Keratinocyte (primary cell): ENCODE measurements around the gene WNK2. TPM values are rescaled to one million over a fixed set of nuclear protein-coding genes. Genes with fewer than 3 reads are reported as not detected.
"Not testable (repeated sequence)": the region's sequence is repeated elsewhere in the genome, so short reads cannot be mapped to it uniquely, and the experiment has no call there.

ENCODE experiments used
- DNase-seq: peaks from one replicate; pipeline ENCODE4 v3.0.0-alpha.2; 2011; ENCODE audit warnings: low read depth, missing footprints, low spot score
- FAIRE-seq: peaks from 2 replicates; lab custom pipeline; 2011; peaks lifted over from hg19 to GRCh38; lab: Jason Lieb, UNC
- H2AFZ ChIP-seq: 2 replicates; pipeline ENCODE4 v1.6.0; 2012; ENCODE audit warnings: low read length, control low read depth, inconsistent platforms; ENCODE audit not compliant: control insufficient read depth
- H3K27ac ChIP-seq: 2 replicates; pipeline ENCODE4 v1.5.1; 2011; ENCODE audit warnings: low read length; ENCODE audit not compliant: control insufficient read depth, insufficient read depth
- H3K27me3 ChIP-seq: 3 replicates; pipeline ENCODE4 v1.6.0; 2011; ENCODE audit warnings: low read length; ENCODE audit not compliant: control insufficient read depth, insufficient read depth; ENCODE audit errors: extremely low read depth
- H3K36me3 ChIP-seq, 2 experiments: 2 replicates in 1 of 2; 3 replicates in 1 of 2; pipeline ENCODE4 v1.5.1; 2011; ENCODE audit warnings: low read length in 2 of 2, mild to moderate bottlenecking in 1 of 2; ENCODE audit not compliant: control insufficient read depth in 2 of 2, insufficient read depth in 2 of 2; ENCODE audit errors: extremely low read depth in 1 of 2
- H3K4me1 ChIP-seq: 3 replicates; pipeline ENCODE4 v1.5.1; 2011; ENCODE audit warnings: low read length; ENCODE audit not compliant: control insufficient read depth, insufficient read depth; ENCODE audit errors: extremely low read depth
- H3K4me2 ChIP-seq: 3 replicates; pipeline ENCODE4 v1.6.0; 2011; ENCODE audit warnings: low read depth, low read length; ENCODE audit not compliant: control insufficient read depth, insufficient read depth; ENCODE audit errors: extremely low read depth
- H3K4me3 ChIP-seq, 3 experiments: fragments of 200-600 bp in 1 of 3; sonication (generic) in 1 of 3; 2 replicates in 2 of 3; 3 replicates in 1 of 3; pipeline ENCODE4 v1.5.1; 2011 to 2016; ENCODE audit warnings: low read length in 3 of 3, mild to moderate bottlenecking in 3 of 3, control low read depth in 2 of 3, inconsistent platforms in 1 of 3, low read depth in 1 of 3, mixed read lengths in 1 of 3, mixed run types in 1 of 3, moderate library complexity in 1 of 3; ENCODE audit not compliant: control insufficient read depth in 2 of 3, insufficient read depth in 2 of 3; ENCODE audit errors: extremely low read depth in 1 of 3
- H3K79me2 ChIP-seq: 2 replicates; pipeline ENCODE4 v1.6.0; 2012; ENCODE audit warnings: low read length; ENCODE audit not compliant: control insufficient read depth, insufficient read depth
- H3K9ac ChIP-seq: 3 replicates; pipeline ENCODE4 v1.6.0; 2011; ENCODE audit warnings: low read length; ENCODE audit not compliant: control insufficient read depth, insufficient read depth; ENCODE audit errors: extremely low read depth
- H3K9me1 ChIP-seq: 3 replicates; pipeline ENCODE4 v1.6.0; 2011; ENCODE audit warnings: low read length; ENCODE audit not compliant: control insufficient read depth, insufficient read depth; ENCODE audit errors: extremely low read depth
- H3K9me3 ChIP-seq: 2 replicates; pipeline ENCODE4 v1.5.1; 2012; ENCODE audit warnings: low read depth, low read length; ENCODE audit not compliant: control insufficient read depth
- H4K20me1 ChIP-seq: 3 replicates; pipeline ENCODE4 v1.6.0; 2011; ENCODE audit warnings: low read length; ENCODE audit not compliant: control insufficient read depth, insufficient read depth; ENCODE audit errors: extremely low read depth
- EZH2 ChIP-seq: IDR thresholded peaks from one replicate; pipeline ENCODE4 v1.6.1; 2012; ENCODE audit warnings: inconsistent platforms, mild to moderate bottlenecking, low read length, moderate library complexity
- dilution Hi-C: fragments of 300-500 bp; cut with MboI; formaldehyde crosslinking; loops from one replicate; pipeline ENCODE4 v1.7.0; 2020; ENCODE audit warnings: low sequenced_read_pairs; ENCODE audit not compliant: extremely low pct_ligation_motif_present
- polyA plus RNA-seq, 5 experiments: library from polyadenylated mRNA; depleted of rRNA in 3 of 5; stranded (reverse) in 3 of 5; stranded (forward) in 1 of 5; unstranded in 1 of 5; fragments of >200 nt; gene quantifications; 1 replicate in 1 of 5; 2 replicates in 3 of 5; 3 replicates in 1 of 5; pipeline versions ENCODE4 v1.2.1 to v1.2.3, GENCODE V29; 2011 to 2012; ENCODE audit warnings: missing spikeins in 2 of 5, low read depth in 1 of 5, low replicate concordance in 1 of 5
- TF ChIP-seq, protein P1 (sequence below), 3 experiments: IDR thresholded peaks in 1 of 3; conservative IDR thresholded peaks in 1 of 3; optimal IDR thresholded peaks in 1 of 3; 2 replicates in 2 of 3; 3 replicates in 1 of 3; pipeline versions ENCODE3 to v1.5.1; 2011; ENCODE audit warnings: low read length in 3 of 3, mild to moderate bottlenecking in 3 of 3, moderate library complexity in 2 of 3, control low read depth in 1 of 3, inconsistent platforms in 1 of 3; ENCODE audit not compliant: insufficient read depth in 2 of 3; ENCODE audit errors: extremely low read depth in 1 of 3

Gene WNK2
- polyA plus RNA-seq, 1 donor (not counting 4 experiments of a cell fraction or from before 2014, with no cell fraction given), result not detected

DNA sequence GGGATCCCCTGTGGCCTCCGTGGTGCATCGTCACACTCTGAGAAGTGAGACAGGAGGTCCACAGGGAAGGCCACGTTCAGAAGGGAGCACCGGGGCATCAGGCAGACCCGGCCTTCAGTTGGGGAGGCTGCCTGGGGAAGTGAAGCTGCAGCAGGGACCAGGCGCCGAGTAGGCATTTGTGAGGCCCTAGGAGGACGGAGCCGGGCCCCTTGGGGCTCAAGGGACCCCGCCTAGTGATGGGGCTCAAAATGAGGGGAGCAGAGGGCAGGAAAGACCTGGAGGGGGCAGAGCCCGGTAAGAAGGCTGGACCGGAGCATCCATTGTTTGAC lies 182.1 kb downstream of the WNK2 start:
- FAIRE-seq (no peak), DNase-seq (no peak)
- H3K4me2 ChIP-seq, result no peak overlapping the region
- TF ChIP-seq, protein P1, sequence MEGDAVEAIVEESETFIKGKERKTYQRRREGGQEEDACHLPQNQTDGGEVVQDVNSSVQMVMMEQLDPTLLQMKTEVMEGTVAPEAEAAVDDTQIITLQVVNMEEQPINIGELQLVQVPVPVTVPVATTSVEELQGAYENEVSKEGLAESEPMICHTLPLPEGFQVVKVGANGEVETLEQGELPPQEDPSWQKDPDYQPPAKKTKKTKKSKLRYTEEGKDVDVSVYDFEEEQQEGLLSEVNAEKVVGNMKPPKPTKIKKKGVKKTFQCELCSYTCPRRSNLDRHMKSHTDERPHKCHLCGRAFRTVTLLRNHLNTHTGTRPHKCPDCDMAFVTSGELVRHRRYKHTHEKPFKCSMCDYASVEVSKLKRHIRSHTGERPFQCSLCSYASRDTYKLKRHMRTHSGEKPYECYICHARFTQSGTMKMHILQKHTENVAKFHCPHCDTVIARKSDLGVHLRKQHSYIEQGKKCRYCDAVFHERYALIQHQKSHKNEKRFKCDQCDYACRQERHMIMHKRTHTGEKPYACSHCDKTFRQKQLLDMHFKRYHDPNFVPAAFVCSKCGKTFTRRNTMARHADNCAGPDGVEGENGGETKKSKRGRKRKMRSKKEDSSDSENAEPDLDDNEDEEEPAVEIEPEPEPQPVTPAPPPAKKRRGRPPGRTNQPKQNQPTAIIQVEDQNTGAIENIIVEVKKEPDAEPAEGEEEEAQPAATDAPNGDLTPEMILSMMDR (optimal IDR thresholded peaks at IDR 0.05 in 1 of 3, IDR thresholded peaks at IDR 0.05 in 1 of 3, conservative IDR thresholded peaks at IDR 0.05 in 1 of 3; ENCODE audit: extremely low read depth in 1 of 3, insufficient read depth in 2 of 3, low read length in 3 of 3), result no peak
- TF ChIP-seq EZH2, result no peak
- no peaks in the 10 kb centered on the region for H3K9me3 ChIP-seq
- H2AFZ ChIP-seq, result no peak overlapping the region
- H3K36me3 ChIP-seq, result no peaks in the 10 kb centered on the region
- H3K4me1 ChIP-seq, result no peaks in the 10 kb centered on the region
- no peaks in the 10 kb centered on the region for H3K9me1 ChIP-seq
- no peaks in the 10 kb centered on the region for H3K79me2 ChIP-seq
- H3K27me3 ChIP-seq, result peaks cover 3% of the 10 kb centered on the region
- no peak overlapping the region for H3K9ac ChIP-seq
- no peaks in the 10 kb centered on the region for H4K20me1 ChIP-seq
- no peak overlapping the region for H3K27ac ChIP-seq
- H3K4me3 ChIP-seq, result no peak overlapping the region
- dilution Hi-C loops, result no loop called here

DNA sequence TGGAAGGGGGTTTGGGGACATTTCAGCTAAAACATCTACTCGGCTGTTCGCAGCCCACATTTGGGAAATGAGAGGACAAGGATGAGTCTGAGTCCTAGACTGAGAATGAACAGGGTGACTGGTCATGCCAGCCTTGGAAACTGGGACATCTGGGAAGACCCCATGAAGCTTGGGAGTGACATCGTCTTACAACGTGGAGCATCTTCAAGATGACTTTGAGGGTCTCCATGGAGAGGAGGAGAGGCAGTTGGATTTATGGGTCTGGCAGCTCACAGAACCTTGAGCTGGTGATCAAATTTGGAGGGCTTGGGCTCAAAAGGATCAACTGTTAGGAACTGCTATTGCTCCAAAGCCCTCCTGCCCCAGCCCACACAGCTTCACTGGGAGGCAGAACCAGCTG lies 182.5 kb downstream of the WNK2 start:
- H3K9ac ChIP-seq, H3K27ac ChIP-seq, H3K27me3 ChIP-seq, H3K4me3 ChIP-seq, H2AFZ ChIP-seq, H3K4me1 ChIP-seq, H3K9me1 ChIP-seq, H3K4me2 ChIP-seq, H4K20me1 ChIP-seq, H3K79me2 ChIP-seq, dilution Hi-C loops, FAIRE-seq, H3K9me3 ChIP-seq, H3K36me3 ChIP-seq, DNase-seq: not testable (repeated sequence)

DNA sequence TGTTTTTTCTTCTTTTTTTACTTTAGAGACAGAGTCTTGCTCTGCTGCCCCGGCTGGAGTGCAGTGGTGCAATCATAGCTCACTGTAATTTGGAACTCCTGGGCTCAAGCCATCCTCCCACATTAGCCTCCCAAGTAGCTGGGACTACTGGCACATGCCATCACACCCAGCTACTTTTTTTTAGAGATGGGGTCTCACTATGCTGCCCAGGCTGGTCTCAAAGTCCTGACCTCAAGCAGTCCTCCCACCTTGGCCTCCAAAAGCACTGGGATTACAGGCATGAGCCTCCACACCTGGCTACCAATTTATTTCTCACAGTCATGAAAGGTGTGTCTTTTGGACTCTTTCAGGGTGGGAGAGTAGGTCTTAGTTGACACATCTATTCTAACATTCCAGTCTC lies 184.5 kb downstream of the WNK2 start:
- no peak overlapping the region for H3K4me2 ChIP-seq
- H2AFZ ChIP-seq, result no peak overlapping the region
- no peaks in the 10 kb centered on the region for H3K9me3 ChIP-seq
- dilution Hi-C loops, result no loop called here
- no peaks in the 10 kb centered on the region for H3K79me2 ChIP-seq
- H3K9ac ChIP-seq, result no peak overlapping the region
- H3K27me3 ChIP-seq, result peaks cover 3% of the 10 kb centered on the region
- no peaks in the 10 kb centered on the region for H3K9me1 ChIP-seq
- TF ChIP-seq, protein P1 (optimal IDR thresholded peaks at IDR 0.05 in 1 of 3, IDR thresholded peaks at IDR 0.05 in 1 of 3, conservative IDR thresholded peaks at IDR 0.05 in 1 of 3; ENCODE audit: extremely low read depth in 1 of 3, insufficient read depth in 2 of 3, low read length in 3 of 3), result no peak
- no peak for TF ChIP-seq EZH2
- H3K27ac ChIP-seq, result no peak overlapping the region
- H3K4me1 ChIP-seq, result no peaks in the 10 kb centered on the region
- DNase-seq (no peak), FAIRE-seq (no peak)
- no peak overlapping the region for H3K4me3 ChIP-seq
- no peaks in the 10 kb centered on the region for H3K36me3 ChIP-seq
- H4K20me1 ChIP-seq, result no peaks in the 10 kb centered on the region
